ENCODE data around the gene PHF21A. TPM values are rescaled to one million over a fixed set of nuclear protein-coding genes. Genes with fewer than 3 reads are reported as not detected.

Gene PHF21A
- polyA plus RNA-seq, 1 experiment, result 17.1 TPM

DNA sequence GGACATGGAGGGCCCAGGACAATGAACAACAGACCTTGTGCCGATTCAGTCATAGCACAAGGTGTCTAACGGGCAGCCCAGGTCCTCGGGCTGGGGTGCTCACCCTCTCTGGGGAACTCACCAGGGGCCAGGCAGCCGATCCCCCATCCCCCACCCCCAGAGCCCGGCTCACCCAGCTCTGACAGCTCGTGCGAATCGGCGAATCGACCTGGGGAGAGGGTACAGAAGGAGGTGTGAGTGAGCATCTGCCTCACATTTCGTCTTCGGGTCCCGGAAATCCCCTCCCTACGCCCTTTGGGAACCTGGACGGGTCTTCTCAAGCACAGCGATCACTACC is 204.0 kb downstream of the PHF21A start:
- peak overlapping the region; percentile 90 for H3K4me3 ChIP-seq (ENCODE audit: low read depth, low read length)
- peaks cover 18% of the 10 kb centered on the region for H3K36me3 ChIP-seq (ENCODE audit: control insufficient read depth, insufficient read depth, low read length)
- CTCF ChIA-PET, result no interaction called here
- TF ChIP-seq, protein P1, sequence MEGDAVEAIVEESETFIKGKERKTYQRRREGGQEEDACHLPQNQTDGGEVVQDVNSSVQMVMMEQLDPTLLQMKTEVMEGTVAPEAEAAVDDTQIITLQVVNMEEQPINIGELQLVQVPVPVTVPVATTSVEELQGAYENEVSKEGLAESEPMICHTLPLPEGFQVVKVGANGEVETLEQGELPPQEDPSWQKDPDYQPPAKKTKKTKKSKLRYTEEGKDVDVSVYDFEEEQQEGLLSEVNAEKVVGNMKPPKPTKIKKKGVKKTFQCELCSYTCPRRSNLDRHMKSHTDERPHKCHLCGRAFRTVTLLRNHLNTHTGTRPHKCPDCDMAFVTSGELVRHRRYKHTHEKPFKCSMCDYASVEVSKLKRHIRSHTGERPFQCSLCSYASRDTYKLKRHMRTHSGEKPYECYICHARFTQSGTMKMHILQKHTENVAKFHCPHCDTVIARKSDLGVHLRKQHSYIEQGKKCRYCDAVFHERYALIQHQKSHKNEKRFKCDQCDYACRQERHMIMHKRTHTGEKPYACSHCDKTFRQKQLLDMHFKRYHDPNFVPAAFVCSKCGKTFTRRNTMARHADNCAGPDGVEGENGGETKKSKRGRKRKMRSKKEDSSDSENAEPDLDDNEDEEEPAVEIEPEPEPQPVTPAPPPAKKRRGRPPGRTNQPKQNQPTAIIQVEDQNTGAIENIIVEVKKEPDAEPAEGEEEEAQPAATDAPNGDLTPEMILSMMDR (IDR thresholded peaks at IDR 0.05; ENCODE audit: insufficient read depth, low read depth, low read length), result no peak
- no peak for DNase-seq (ENCODE audit: low read depth)
- H3K27me3 ChIP-seq (ENCODE audit: control insufficient read depth, insufficient read depth, low read length), result peaks cover 6% of the 10 kb centered on the region; the same call in 1 of the 2 replicates
- POLR2A ChIA-PET, result no interaction called here

DNA sequence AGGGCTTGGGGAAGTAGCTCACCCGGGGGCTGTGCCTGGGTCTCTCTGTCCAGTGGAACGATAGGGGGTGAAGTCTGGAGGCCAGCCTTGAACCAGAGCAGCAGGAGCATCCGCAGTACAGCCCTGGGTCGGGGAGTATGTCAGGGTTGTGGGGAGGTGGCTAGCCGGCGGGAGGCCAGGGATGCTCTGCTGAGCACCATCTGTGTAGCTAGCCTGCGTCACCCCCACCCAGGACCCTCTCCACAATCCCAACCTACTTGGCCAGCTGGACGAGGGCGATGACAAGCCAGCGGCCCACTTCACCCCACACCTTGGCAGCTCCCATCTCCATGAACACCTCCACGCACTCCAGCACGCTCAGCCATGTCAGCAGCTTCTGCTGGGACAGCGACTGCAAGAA is 205.8 kb downstream of the PHF21A start:
- TF ChIP-seq, protein P1 (IDR thresholded peaks at IDR 0.05; ENCODE audit: insufficient read depth, low read depth, low read length), result no peak
- no peak for DNase-seq (ENCODE audit: low read depth)
- Histone ChIP-seq H3K4me3 (ENCODE audit: low read depth, low read length) (no peak overlapping the region), H3K36me3 (ENCODE audit: control insufficient read depth, insufficient read depth, low read length) (peaks cover 20% of the 10 kb centered on the region), H3K27me3 (ENCODE audit: control insufficient read depth, insufficient read depth, low read length) (no peaks in the 10 kb centered on the region)
- POLR2A ChIA-PET, result interaction anchor here (0.6 kb wide), 1 partner anchor 14 kb away, joined by 3 read pairs; no protein-coding TSS in a partner anchor
- CTCF ChIA-PET, result no interaction called here

DNA sequence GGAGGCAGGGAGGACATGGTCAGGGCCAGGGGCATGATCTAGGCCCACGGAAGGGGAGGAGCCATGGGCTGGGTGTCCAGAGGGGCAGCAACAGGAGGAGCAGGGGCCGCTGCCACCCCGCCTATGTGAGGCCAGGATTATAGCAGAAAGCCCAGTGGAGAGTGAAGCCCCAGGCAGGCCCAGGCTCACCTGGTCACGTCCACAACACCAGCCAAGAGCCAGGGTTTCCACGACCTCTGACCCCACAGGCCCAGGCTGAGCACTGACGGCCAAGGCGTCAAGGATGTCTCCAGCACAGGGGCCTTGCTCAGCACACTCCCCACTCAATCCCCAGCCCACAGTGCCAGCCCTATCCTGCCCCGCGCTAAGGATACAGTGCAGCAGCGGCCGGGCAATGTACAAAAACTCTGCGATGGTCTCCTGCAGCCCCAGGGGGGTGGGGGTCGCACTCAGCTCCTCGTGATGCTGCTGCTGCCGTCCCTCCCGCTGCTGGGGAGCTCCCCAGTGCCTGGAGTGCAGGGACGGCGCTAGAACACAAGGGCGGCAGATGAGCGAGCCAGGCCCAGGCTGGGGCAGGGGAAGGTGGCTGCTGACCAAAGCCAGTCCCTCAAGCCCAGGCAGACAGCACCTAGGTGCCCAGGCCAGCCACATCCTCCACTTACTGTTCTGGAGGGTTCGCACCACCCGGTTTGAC is 207.2 kb downstream of the PHF21A start:
- peaks cover 25% of the 10 kb centered on the region for H3K36me3 ChIP-seq (ENCODE audit: control insufficient read depth, insufficient read depth, low read length)
- ChIA-PET POLR2A (no interaction called here), CTCF (interaction anchor here (0.9 kb wide), 1 partner anchor 142 kb away, joined by 3 read pairs; no protein-coding TSS in a partner anchor)
- no peak for DNase-seq (ENCODE audit: low read depth)
- H3K4me3 ChIP-seq (ENCODE audit: low read depth, low read length), result no peak overlapping the region
- H3K27me3 ChIP-seq (ENCODE audit: control insufficient read depth, insufficient read depth, low read length), result no peaks in the 10 kb centered on the region
- TF ChIP-seq, protein P1 (IDR thresholded peaks at IDR 0.05; ENCODE audit: insufficient read depth, low read depth, low read length), result no peak

DNA sequence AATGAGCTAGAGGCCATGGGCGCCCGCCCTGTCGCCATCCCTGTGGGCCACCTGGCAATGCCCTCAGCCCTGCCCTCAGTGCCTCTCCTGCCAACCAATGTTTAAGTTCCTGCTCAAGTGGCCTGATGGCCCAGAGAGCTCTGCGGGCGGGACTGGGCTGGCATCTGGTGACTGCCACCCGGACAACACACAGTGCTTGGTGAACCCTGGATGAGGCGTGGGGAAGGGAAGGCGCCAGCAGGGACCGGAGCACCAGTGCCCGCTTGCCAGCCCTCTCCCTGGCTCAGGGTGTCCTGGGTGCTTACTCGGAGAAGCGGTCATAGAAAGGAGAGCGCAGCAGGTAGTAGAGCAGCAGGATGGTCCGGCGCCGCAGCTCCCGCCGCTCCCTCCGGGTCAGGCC is 207.7 kb downstream of the PHF21A start:
- DNase-seq (ENCODE audit: low read depth), result no peak
- H3K27me3 ChIP-seq (ENCODE audit: control insufficient read depth, insufficient read depth, low read length), result no peaks in the 10 kb centered on the region
- CTCF ChIA-PET, result interaction anchor here (0.9 kb wide), 1 partner anchor 142 kb away, joined by 3 read pairs; no protein-coding TSS in a partner anchor
- peaks cover 25% of the 10 kb centered on the region for H3K36me3 ChIP-seq (ENCODE audit: control insufficient read depth, insufficient read depth, low read length)
- H3K4me3 ChIP-seq (ENCODE audit: low read depth, low read length), result no peak overlapping the region
- TF ChIP-seq, protein P1 (IDR thresholded peaks at IDR 0.05; ENCODE audit: insufficient read depth, low read depth, low read length), result no peak
- POLR2A ChIA-PET, result no interaction called here

DNA sequence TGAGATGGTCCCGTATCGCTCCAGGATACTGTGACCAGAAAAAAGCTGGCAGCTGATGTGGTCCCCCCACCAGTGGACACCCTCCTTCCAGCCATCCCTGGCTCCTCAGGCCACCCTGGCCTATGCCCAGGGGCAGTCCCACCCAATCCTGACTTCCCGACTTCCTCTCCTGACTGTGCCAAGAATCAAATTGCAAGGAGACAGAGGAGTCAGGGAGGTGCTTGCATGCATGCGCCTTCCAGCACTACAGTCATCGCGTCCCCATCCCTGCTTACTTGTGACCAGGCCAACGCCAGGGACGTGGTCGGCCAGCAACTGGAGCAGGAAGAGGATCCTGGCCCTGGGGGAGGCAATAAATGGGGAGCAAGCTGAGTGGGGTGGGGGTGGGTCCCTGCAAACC is 210.6 kb downstream of the PHF21A start:
- peaks cover 25% of the 10 kb centered on the region for H3K36me3 ChIP-seq (ENCODE audit: control insufficient read depth, insufficient read depth, low read length)
- POLR2A ChIA-PET, result no interaction called here
- CTCF ChIA-PET, result no interaction called here
- no peak overlapping the region for H3K4me3 ChIP-seq (ENCODE audit: low read depth, low read length)
- no peaks in the 10 kb centered on the region for H3K27me3 ChIP-seq (ENCODE audit: control insufficient read depth, insufficient read depth, low read length)
- TF ChIP-seq, protein P1 (IDR thresholded peaks at IDR 0.05; ENCODE audit: insufficient read depth, low read depth, low read length), result no peak
- DNase-seq (ENCODE audit: low read depth), result no peak

All from BJ (cell line).